HCT116 (cell line): ENCODE measurements around the gene CCM2. TPM values are rescaled to one million over a fixed set of nuclear protein-coding genes. Genes with fewer than 3 reads are reported as not detected.

ENCODE experiments used
- ATAC-seq: fragments of 200-7000 bp; cut with Tn5 transposase; 2 replicates; pipeline ENCODE4 v1.9.1; 2020; ENCODE audit warnings: mild to moderate bottlenecking, moderate library complexity
- BruUV-seq: library from RNA; stranded (reverse); fragments of 400-500 nt; replicated peaks from 2 replicates; lab custom pipeline; 2021; lab: Mats Ljungman, UMichigan
- CTCF ChIA-PET: fragments of 300-600 bp; sonication (Branson Sonifier 250); formaldehyde crosslinking; loops from one replicate; lab custom pipeline; 2021; ENCODE audit warnings: antibody characterized with exemption; lab: Charles Lee
- POLR2A ChIA-PET: fragments of 300-600, 350-600 bp; sonication (Branson Sonifier 250); formaldehyde crosslinking; loops from one replicate; lab custom pipeline; 2021; ENCODE audit warnings: antibody characterized with exemption; lab: Charles Lee
- RAD21 ChIA-PET, 2 experiments: fragments of 300-600 bp; sonication (Branson Sonifier 250); formaldehyde crosslinking; loops; one replicate each; lab custom pipeline; 2023; ENCODE audit warnings: low total read pairs in 2 of 2; ENCODE audit not compliant: uncharacterized antibody in 2 of 2, unreplicated experiment in 2 of 2, low non-redundant PET in 1 of 2; lab: Charles Lee
- DNase-seq: peaks from one replicate; pipeline ENCODE4 v3.0.0-alpha.2; 2010; ENCODE audit warnings: low read depth, low spot score
- H2AFZ ChIP-seq: fragments of 200-600 bp; shearing (Covaris generic), sonication (generic); 2 replicates; pipeline ENCODE4 v1.6.1; 2017; ENCODE audit warnings: low read depth, mixed run types, mixed read lengths, antibody characterized with exemption, low read length; ENCODE audit not compliant: poor library complexity, severe bottlenecking
- H3K27ac ChIP-seq: 2 replicates; pipeline ENCODE4 v1.5.1; 2012; ENCODE audit warnings: low read depth, low read length
- H3K27me3 ChIP-seq: fragments of 200-600 bp; sonication (generic); 2 replicates; pipeline ENCODE4 v1.6.1; 2016; ENCODE audit warnings: mixed run types, low read length, mixed read lengths; ENCODE audit not compliant: insufficient read depth
- H3K36me3 ChIP-seq, 2 experiments: fragments of 200-500 bp in 1 of 2; fragments of 200-600 bp in 1 of 2; sonication (Bioruptor generic) in 1 of 2; sonication (generic) in 1 of 2; 2 replicates each; pipeline versions ENCODE4 v1.5.1 to v1.6.1; 2014 to 2016; ENCODE audit warnings: low read length in 2 of 2, inconsistent platforms in 1 of 2, mixed read lengths in 1 of 2, mixed run types in 1 of 2; ENCODE audit not compliant: insufficient read depth in 2 of 2, control insufficient read depth in 1 of 2
- H3K4me1 ChIP-seq, 2 experiments: fragments of 200-600 bp in 1 of 2; sonication (generic) in 1 of 2; 2 replicates each; pipeline versions ENCODE4 v1.5.1 to v1.6.1; 2012 to 2017; ENCODE audit warnings: low read length in 2 of 2, inconsistent platforms in 1 of 2, mild to moderate bottlenecking in 1 of 2, mixed read lengths in 1 of 2, mixed run types in 1 of 2, moderate library complexity in 1 of 2; ENCODE audit not compliant: insufficient read depth in 2 of 2, control insufficient read depth in 1 of 2
- H3K4me2 ChIP-seq: fragments of 200-600 bp; sonication (generic); 2 replicates; pipeline ENCODE4 v1.6.1; 2017; ENCODE audit warnings: mixed run types, low read length, mixed read lengths
- H3K4me3 ChIP-seq, 2 experiments: fragments of 200-600 bp in 1 of 2; sonication (generic) in 1 of 2; replicated peaks in 1 of 2; 2 replicates each; pipeline ENCODE4 v1.5.1; 2011 to 2016; ENCODE audit warnings: low read length in 2 of 2, control low read depth in 1 of 2, low read depth in 1 of 2, mild to moderate bottlenecking in 1 of 2, mixed read lengths in 1 of 2, mixed run types in 1 of 2
- H3K79me2 ChIP-seq: fragments of 200-600 bp; sonication (generic); 2 replicates; pipeline ENCODE4 v1.6.1; 2017; ENCODE audit warnings: mild to moderate bottlenecking, mixed run types, low read length, moderate library complexity, mixed read lengths; ENCODE audit not compliant: insufficient read depth
- H3K9ac ChIP-seq: fragments of 200-600 bp; sonication (generic); 2 replicates; pipeline ENCODE4 v1.6.1; 2016; ENCODE audit warnings: low read length, mixed read lengths
- H3K9me2 ChIP-seq: fragments of 200-600 bp; sonication (generic), shearing (Covaris generic); 2 replicates; pipeline ENCODE4 v1.6.1; 2017; ENCODE audit warnings: mixed run types, mild to moderate bottlenecking, moderate library complexity; ENCODE audit not compliant: insufficient read depth
- H3K9me3 ChIP-seq, 2 experiments: fragments of 200-500 bp in 1 of 2; fragments of 200-600 bp in 1 of 2; sonication (Bioruptor generic) in 1 of 2; sonication (generic) in 1 of 2; 2 replicates each; pipeline ENCODE4 v1.6.1; 2014 to 2017; ENCODE audit warnings: low read length in 2 of 2, mixed read lengths in 2 of 2, inconsistent platforms in 1 of 2, low read depth in 1 of 2, mild to moderate bottlenecking in 1 of 2, mixed run types in 1 of 2, moderate library complexity in 1 of 2; ENCODE audit not compliant: control insufficient read depth in 1 of 2, insufficient read depth in 1 of 2
- H4K20me1 ChIP-seq: fragments of 200-600 bp; sonication (generic), shearing (Covaris generic); 2 replicates; pipeline ENCODE4 v1.6.1; 2017; ENCODE audit warnings: mixed run types, mild to moderate bottlenecking, moderate library complexity; ENCODE audit not compliant: insufficient read depth
- EGR1 ChIP-seq: IDR thresholded peaks from 2 replicates; pipeline ENCODE4 v1.6.1; 2012; ENCODE audit warnings: low read depth
- EZH2 ChIP-seq: fragments of 200-600 bp; sonication (generic); IDR thresholded peaks from 2 replicates; pipeline ENCODE4 v1.6.1; 2017; ENCODE audit warnings: antibody characterized with exemption, mixed run types
- EZH2phosphoT487 ChIP-seq: fragments of 200-600 bp; IDR thresholded peaks from 2 replicates; pipeline ENCODE4 v1.6.1; 2018; ENCODE audit warnings: antibody characterized with exemption, borderline replicate concordance
- JUND ChIP-seq: IDR thresholded peaks from 2 replicates; pipeline ENCODE4 v1.6.1; 2012
- SP1 ChIP-seq: IDR thresholded peaks from 2 replicates; pipeline ENCODE4 v1.6.1; 2012; ENCODE audit warnings: low read depth
- TCF7L2 ChIP-seq: IDR thresholded peaks from 2 replicates; pipeline ENCODE4 v1.7.0; 2011; ENCODE audit warnings: borderline replicate concordance, inconsistent platforms; ENCODE audit not compliant: insufficient read depth, insufficient read length; ENCODE audit errors: extremely low read depth
- YY1 ChIP-seq: IDR thresholded peaks from 2 replicates; pipeline ENCODE4 v1.6.1; 2011; ENCODE audit warnings: low read length, low read depth, moderate library complexity, mild to moderate bottlenecking; ENCODE audit not compliant: insufficient replicate concordance; ENCODE audit errors: extremely low read depth
- intact Hi-C: fragments of 100-400 bp; cut with micrococcal nuclease; formaldehyde crosslinking; loops from 2 replicates; pipeline ENCODE4 v1.10.0; 2022
- total RNA-seq: library from RNA; stranded (reverse); gene quantifications from one replicate; pipeline ENCODE4 v1.2.1, GENCODE V29; 2021; ENCODE audit not compliant: unreplicated experiment
- TF ChIP-seq, protein P1 (sequence below): IDR thresholded peaks from 2 replicates; pipeline ENCODE4 v1.6.1; 2012
- TF ChIP-seq, protein P2 (sequence below): IDR thresholded peaks from 2 replicates; pipeline ENCODE4 v1.6.1; 2012

CCM2 gene
- total RNA-seq, 1 experiment from 2014 or later = 34.4 TPM

DNA sequence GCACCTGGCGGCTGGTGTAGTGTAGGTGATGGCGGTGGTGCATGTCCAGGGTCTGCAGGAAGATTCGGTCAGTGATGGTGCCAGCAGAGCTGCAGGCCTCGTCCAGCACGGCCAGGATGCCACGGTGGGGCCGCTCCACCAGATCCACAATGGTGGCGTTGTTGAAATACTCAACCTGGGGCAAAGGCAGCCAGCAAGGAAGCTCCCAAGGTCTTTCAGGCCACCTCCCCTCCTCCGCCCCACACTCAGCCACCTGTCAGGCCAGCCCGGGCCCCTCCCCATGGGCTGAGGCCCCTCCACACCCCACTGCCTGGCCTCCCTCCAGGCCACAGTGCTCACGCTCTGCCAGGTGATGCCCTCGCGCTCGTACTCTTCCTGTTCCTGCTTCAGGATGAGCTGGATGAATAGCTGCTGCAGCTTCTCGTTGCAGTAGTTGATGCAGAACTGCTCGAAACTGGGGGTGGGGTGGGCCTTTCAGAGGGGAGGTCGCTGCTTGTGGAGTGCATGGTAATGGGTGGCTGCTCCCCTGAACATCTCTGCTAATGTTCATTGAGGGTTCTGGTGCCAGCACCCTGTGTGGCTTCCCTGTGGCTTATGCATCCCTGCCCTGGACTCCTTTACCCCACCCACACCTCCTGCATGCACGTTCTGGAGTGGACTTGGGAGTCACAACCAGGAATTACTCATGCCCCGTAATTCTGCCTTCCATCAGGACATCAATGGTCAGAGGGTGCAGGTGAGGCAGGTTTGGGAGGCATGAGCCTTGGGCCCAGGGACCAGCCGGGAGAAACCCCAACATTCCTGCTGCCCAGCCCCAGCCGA is 30.1 kb upstream of the CCM2 start:
- POLR2A ChIA-PET = interaction anchor here (1.3 kb wide), 1 partner anchor 16 kb away, joined by 3 read pairs; no protein-coding TSS in a partner anchor

DNA sequence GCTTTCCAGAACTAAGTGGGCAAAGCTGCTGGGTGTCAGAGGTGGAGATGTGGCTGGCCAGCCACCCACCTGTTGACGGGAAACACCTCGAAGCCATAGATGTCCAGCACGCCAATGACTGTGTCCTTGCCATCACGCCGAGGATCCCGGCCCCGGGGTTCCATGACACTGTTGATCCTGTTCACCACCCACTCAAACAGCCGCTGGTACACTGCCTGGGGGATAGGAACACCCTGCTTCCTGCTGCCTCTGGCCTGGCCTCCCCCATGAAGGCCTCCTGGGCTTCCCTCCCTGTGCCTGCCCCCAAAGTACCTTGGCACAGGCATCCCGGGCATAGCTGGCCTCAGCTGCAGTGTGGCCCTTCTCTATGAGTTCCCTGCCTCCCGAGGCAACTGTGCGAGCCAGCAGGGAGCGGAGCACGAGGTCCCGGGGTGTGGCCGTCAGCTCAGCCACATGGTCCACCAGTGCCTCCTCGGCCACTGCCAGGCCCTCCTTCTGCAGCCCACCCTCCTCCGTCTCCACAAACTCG is 29.4 kb upstream of the CCM2 start:
- H3K27me3 ChIP-seq = no peaks in the 10 kb centered on the region
- H3K79me2 ChIP-seq = no peaks in the 10 kb centered on the region
- H4K20me1 ChIP-seq = no peaks in the 10 kb centered on the region
- no peaks in the 10 kb centered on the region for H3K9me2 ChIP-seq
- H3K9me3 ChIP-seq = no peaks in the 10 kb centered on the region
- ChIA-PET POLR2A (interaction anchor here (1.3 kb wide), 1 partner anchor 17 kb away, joined by 3 read pairs; no protein-coding TSS in a partner anchor), RAD21 (no interaction called here), CTCF (no interaction called here)
- H3K9ac ChIP-seq = no peak overlapping the region
- BruUV-seq = no TSS peak
- intact Hi-C loops = no loop called here
- no peak for DNase-seq
- no peak overlapping the region for H3K4me2 ChIP-seq
- H3K4me3 ChIP-seq = no peak overlapping the region
- no peak for ATAC-seq
- H3K36me3 ChIP-seq = no peaks in the 10 kb centered on the region
- H3K27ac ChIP-seq = no peak overlapping the region
- H2AFZ ChIP-seq = no peak overlapping the region
- peaks cover 3 to 5% of the 10 kb centered on the region in 2 experiments; a peak in 2 of 4 replicates for H3K4me1 ChIP-seq
- TF ChIP-seq EGR1 (no peak), EZH2phosphoT487 (no peak)
- TF ChIP-seq, protein P1, sequence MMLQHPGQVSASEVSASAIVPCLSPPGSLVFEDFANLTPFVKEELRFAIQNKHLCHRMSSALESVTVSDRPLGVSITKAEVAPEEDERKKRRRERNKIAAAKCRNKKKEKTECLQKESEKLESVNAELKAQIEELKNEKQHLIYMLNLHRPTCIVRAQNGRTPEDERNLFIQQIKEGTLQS = no peak

More for the DNA sequence above, 30.1 kb upstream of the CCM2 start:
- Histone ChIP-seq H4K20me1 (no peaks in the 10 kb centered on the region), H3K4me1 (peaks cover 3 to 5% of the 10 kb centered on the region in 2 experiments; a peak in 2 of 4 replicates), H3K79me2 (no peaks in the 10 kb centered on the region), H3K9ac (no peak overlapping the region), H3K9me2 (no peaks in the 10 kb centered on the region), H3K4me2 (no peak overlapping the region), H3K4me3 (no peak overlapping the region), H3K27me3 (no peaks in the 10 kb centered on the region), H3K9me3 (no peaks in the 10 kb centered on the region), H3K36me3 (no peaks in the 10 kb centered on the region), H2AFZ (no peak overlapping the region), H3K27ac (no peak overlapping the region)
- ChIA-PET RAD21 (no interaction called here), CTCF (no interaction called here)
- intact Hi-C loops = loop anchor here (10.0 kb wide), 1 partner anchor 385 kb away; the partner anchor contains the start of gene TMED4
- no peak for TF ChIP-seq SP1
- no peak for TF ChIP-seq EZH2phosphoT487
- no peak for TF ChIP-seq TCF7L2
- no peak for TF ChIP-seq JUND
- no peak for TF ChIP-seq EGR1
- TF ChIP-seq EZH2 = no peak
- TF ChIP-seq YY1 = no peak
- TF ChIP-seq, protein P2, sequence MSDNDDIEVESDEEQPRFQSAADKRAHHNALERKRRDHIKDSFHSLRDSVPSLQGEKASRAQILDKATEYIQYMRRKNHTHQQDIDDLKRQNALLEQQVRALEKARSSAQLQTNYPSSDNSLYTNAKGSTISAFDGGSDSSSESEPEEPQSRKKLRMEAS = no peak
- no peak for ATAC-seq
- BruUV-seq = no TSS peak
- no peak for DNase-seq
